ENCODE results near the gene DUSP12.
"Not testable (repeated sequence)": the region's sequence is repeated elsewhere in the genome, so short reads cannot be mapped to it uniquely, and the experiment has no call there.

Gene DUSP12, protein sequence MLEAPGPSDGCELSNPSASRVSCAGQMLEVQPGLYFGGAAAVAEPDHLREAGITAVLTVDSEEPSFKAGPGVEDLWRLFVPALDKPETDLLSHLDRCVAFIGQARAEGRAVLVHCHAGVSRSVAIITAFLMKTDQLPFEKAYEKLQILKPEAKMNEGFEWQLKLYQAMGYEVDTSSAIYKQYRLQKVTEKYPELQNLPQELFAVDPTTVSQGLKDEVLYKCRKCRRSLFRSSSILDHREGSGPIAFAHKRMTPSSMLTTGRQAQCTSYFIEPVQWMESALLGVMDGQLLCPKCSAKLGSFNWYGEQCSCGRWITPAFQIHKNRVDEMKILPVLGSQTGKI

DNA sequence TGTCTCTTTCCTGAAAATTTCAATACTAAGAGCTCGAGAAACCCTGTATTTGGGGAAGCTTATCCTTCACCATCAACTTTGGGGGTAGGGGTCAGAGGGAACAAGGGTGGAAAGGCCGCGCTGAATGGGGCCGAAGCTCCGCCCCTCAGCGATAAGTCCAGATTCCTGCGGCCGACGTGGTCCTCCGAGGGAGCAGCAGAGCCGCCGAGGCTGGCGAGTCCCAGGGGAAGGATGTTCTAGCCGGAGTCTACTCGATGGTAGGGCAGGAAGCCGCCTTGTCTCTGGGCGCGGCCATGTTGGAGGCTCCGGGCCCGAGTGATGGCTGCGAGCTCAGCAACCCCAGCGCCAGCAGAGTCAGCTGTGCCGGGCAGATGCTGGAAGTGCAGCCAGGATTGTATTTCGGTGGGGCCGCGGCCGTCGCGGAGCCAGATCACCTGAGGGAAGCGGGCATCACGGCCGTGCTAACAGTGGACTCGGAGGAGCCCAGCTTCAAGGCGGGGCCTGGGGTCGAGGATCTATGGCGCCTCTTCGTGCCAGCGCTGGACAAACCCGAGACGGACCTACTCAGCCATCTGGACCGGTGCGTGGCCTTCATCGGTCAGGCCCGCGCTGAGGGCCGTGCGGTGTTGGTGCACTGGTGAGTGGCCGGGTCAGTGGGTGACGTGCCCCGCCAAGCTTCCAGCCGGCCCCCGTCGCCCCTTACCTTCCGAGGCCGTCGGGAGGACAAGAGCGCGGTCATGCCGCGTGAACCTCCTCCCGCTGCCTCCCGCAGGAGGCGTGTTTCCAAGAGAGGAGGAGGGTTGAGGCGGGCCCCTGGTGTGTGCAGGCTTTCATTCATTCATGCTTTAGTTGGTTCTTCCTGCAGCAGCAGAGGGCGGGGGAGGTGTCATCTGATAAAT lies at the start of gene DUSP12:
Gene DUSP12, plus strand, starts transcription at position 278 of the 899 bp plus-strand sequence. Its CDS starts 16 bp downstream, at position 294.
- DNase-seq (ENCODE audit: low read depth in 2 of 2) = peak; percentile 69 to 78

DNA sequence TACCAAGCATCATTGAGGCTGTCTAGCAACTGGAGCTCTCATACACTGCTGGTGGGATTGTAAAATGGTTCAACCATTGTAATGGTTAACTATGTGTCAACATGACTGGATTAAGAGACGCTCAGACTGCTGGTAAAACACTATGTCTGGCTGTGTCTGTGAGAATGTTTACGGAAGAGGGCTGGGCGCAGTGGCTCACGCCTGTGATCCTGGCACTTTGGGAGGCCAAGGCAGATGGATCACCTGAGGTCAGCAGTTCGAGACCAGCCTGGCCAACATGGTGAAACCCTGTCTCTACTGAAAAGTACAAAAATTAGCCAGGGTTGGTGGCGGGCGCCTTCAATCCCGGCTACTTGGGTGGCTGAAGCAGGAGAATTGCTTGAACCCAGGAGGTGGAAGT lies 47.3 kb upstream of the DUSP12 start:
- no peak for DNase-seq (ENCODE audit: low read depth in 2 of 2)

DNA sequence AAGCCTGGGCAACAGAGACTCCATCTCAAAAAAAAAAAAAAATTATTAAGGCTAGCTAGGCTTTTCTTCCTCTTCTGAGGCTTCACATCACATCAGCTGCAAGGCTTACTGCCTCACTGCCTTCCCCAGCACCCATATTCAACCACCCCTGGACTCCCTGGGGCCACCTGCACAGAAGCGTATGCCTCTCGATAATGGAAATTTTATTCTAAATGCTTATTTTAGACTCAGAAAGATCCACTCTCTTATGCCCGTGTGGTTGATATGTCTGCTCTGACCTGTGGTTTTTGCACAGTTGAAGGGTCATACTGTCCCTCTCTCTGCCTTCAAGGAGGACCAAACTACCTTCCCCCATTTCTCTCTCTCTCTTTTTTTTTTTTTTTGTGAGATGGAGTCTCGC lies 44.0 kb upstream of the DUSP12 start:
- DNase-seq (ENCODE audit: low read depth in 2 of 2) = no peak

DNA sequence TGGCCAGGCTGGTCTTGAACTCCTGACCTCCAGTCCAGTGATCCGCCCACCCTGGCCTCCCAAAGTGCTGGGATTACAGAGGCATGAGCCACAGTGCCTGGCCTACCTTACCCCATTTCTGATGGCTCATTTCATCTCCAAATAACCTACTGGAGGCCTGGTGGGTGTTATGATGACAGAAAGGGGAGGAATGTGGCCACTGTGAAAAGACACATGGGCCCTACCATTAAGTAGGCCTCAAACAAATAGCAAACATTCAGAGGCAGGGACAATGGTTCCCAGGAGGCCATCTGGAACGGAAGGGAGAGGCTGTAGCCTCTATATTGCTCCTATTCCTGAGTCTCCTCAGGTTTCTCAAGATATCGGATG lies 43.5 kb upstream of the DUSP12 start:
- DNase-seq (ENCODE audit: low read depth in 2 of 2) = no peak

DNA sequence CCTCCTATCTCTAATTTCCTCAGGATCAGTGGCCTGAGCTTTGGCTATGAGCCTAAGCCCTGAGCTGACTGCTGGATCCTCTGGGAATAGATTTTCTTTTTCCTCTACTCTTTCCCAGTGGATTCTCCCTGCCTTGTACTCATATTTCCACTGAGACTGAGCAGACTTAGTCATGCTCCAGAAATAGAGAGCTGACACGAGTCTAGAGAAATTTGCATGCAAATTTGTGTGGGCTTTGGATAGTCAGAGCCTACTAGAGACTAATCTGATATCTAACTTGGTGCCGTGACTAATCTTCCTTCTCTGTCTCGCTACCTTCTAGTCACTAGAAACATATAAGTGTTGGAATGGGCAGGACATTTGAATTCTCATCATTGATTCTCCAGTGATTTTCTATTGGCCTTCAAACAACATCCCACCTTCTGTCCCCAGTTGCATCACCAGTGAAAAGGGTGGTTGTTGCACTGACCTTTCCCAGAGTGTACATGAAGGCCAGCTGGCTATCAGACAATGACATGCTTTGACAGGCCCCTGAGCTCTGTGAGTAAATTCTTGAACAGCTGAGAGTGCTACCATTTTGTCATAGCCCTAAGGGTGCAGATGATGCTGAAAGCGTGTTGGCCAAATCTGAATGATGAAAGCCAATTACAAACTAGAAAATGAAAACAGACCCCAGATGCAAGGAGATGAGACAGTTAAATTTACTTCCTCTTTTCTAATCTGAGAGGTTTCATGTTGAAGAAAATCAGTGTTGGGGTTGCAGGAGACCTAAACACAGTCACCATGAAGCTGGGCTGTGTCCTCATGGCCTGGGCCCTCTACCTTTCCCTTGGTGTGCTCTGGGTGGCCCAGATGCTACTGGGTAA lies 42.9 kb upstream of the DUSP12 start, which contains the start of gene FCRLA:
Gene FCRLA, plus strand, starts transcription at position 748 of the 866 bp plus-strand sequence. Its CDS starts 36 bp downstream, at position 784.
- no peak for DNase-seq (ENCODE audit: low read depth in 2 of 2)

DNA sequence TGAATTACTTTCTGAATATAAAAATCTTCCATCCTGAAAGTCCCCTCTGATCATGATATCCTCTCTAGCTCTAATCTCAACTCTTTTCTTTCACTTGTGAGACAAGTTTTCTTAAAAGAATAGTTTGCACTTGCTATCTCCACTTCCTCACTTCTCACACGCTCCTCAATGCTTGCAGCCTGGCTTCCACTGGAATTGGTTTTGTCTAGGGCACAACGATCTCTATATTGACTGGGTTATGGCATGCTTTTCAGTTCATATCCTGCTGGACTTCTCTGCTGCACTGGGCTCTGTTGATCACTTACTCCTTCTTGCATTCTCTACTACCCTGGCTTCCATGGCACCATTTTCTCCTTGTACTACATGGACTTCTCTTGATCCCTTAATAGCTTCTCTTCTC lies 42.1 kb upstream of the DUSP12 start:
- no peak for DNase-seq (ENCODE audit: low read depth in 2 of 2)

DNA sequence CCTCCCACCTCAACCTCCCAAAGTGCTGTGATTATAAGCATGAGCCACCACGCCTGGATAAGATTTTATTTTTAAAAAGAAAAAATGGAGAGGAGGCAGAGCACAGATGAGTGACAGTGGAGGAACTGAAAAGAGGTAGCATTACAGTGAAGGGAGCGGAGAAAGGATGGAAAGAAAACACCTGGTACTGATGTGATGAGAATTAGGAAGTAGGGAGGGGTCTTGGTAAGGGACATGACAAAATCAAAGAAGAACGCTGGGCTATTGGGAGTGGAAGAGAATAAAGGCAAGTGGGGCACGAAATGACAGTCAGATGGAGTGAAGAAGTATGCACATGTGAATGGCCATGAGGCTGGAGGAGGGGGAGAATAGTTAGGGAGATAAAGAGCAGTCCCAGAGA lies 40.2 kb upstream of the DUSP12 start:
- no peak for DNase-seq (ENCODE audit: low read depth in 2 of 2)

DNA sequence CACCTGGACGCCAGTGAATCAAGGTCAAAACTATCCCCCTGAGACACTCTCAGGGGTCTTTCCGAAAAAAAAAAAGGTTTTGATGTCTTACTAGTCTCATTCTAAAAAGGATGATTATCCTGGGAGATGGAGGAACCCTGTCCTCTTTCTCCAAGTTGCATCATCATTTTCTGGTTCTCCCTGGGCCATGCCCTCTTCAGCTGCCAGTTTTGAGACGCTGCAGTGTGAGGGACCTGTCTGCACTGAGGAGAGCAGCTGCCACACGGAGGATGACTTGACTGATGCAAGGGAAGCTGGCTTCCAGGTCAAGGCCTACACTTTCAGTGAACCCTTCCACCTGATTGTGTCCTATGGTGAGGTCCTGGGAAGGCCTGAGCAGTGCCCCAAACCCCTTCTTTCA lies 39.0 kb upstream of the DUSP12 start:
- DNase-seq (ENCODE audit: low read depth in 2 of 2) = no peak

DNA sequence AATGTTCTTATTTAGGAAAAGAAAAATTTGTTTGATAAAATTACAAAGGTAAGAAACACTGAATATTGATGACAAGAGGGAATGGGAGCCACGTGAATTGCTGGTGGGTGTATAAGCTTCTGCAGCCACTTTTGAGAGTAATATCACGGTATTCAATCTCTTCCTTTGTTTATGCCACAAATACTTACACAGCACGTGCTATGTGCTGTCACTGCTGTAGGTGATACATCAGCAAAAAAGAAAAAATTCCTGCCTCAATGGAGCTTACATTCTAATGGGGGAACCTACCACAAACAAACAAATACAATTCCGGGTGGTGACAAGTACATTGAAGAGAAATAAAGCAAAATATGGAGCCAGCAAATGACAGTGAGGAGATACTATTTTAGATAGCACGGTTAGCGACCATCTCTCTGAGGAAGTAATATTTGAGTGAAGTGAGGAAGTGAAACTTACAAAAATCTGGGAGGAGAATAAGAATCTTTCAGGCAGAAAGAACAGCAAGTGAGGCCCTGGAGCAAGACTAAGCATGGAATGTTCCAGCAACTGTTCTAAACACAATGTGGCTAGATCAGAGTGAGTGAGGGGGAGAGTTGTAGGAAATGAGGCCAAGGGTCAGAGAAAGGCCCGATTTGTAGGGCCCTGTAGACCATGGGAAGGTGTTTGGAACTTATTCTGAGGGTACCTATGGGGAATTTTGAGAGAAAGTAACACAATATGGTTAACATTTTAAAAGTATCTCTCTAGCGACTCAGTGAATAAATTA lies 30.8 kb upstream of the DUSP12 start:
- DNase-seq (ENCODE audit: low read depth in 2 of 2) = no peak

DNA sequence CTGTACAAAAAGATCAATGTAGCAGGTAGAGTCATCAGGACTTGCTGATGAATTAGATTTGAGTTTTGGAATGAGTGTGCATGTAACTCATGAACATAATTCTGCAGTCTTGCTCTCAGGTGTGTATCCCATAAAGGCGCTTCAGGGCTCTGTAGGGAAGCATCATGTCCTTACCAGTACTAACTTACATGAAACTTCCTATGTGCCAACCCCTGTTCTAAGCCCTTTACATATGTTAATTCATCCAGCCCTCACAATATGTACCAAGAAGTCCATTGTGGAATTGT lies 30.3 kb upstream of the DUSP12 start:
- no peak for DNase-seq (ENCODE audit: low read depth in 2 of 2)

DNA sequence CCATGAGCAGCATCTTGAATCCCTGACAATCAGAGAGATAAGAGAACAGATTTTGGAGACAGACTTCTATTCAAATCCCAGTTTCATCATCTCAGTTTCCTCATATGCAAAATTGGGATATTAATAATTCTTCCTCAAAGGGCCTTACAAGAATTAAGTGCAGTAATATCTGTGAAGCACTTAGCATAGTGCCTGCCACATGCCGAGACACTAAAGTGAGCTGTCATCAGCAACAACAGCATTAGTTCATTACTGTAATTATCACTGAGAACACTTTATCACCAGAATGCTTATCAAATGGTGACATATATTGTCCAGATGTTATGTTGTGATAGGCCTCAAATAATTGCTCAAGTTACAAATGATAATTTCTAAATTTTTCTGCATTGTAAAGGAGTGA lies 29.2 kb upstream of the DUSP12 start:
- DNase-seq (ENCODE audit: low read depth in 2 of 2) = no peak

DNA sequence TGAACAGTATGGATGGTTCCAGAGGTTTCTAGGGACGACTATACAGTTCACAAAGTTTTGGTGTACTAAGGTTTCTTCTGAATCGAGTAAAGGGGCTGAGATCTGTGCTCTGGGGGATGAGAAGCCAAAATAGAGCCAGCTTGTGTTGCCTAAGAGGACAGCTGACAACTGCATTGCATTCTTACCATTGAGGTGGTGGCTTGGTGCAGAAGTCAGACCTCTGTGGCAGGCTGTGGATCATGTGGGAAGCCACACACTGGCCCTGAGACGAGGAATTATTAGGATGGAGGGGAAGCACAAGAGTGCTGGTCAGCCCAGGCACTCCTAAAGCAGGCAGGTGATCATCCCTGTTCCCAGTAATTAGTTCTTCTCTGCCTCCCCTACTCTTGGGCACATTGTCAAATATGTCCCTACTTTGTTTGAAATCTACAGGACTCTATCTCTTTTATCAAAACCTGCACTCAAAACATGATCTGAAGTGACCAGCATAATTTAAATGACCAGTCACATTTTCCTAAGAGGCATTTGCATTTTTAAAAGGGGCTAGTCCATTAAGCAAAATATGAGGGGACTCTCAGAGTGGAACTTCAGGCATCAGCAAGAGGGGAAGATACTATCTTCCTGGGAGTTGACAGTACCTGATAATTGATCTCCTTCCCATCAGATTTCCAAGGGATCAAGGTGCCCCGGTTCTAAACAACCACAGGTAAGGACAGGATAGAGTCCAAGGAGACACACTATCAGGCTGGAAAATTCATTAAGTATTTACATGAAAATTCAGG lies 28.4 kb upstream of the DUSP12 start, which contains the start of gene FCRLB:
Gene FCRLB, plus strand, starts transcription at position 589 of the 782 bp plus-strand sequence. CDS start 1,129 bp downstream, outside the sequence.
- no peak for DNase-seq (ENCODE audit: low read depth in 2 of 2)

DNA sequence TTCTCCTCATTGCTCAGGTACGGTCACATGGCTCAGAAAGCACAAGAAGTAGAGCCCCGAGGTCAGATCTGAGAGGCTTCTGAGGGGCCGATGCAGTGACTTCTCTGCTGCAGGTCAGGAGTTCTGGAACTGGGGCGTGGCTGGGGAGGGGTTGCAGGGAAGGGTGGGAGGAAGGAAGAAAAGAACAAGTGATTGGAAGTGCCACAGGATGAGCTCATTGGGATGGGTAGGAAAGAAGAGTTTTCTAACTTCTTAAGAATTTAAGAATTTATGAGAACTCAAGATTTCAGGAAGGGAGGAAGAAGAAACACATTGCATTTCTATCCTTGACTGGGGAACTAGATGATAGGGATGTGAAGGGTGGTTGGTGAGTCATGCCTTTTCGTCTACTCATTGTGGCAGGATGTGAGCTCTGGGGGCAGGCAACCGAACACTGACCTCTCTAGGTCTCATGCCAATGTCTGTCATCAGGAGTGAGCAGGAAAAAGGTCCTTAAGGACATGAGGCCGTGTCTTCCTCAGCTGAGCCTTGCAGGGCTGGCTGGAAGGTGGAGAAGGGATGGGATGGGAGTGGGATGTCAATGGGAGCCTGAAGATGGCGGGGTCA lies 27.7 kb upstream of the DUSP12 start:
- DNase-seq (ENCODE audit: low read depth in 2 of 2) = no peak

DNA sequence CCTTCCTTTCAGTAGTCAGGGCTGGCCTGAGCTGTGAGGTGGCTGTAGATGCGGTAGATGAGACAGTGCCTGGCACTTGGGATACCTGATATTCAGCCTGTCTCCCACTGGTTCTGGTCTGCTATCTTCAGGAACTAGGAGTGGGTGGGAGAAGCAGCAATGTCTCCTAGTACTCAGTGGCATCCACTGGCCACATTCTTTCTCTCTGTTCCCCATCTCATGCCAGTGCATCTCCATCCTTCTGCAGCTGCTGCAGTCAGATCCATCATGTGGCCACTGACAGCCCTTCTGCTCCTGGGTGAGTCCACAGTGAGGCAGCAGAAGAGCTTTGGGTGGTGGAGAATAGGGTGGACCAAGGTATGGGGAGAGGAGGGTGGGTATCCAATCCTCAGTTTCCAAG lies 27.2 kb upstream of the DUSP12 start:
- no peak for DNase-seq (ENCODE audit: low read depth in 2 of 2)

DNA sequence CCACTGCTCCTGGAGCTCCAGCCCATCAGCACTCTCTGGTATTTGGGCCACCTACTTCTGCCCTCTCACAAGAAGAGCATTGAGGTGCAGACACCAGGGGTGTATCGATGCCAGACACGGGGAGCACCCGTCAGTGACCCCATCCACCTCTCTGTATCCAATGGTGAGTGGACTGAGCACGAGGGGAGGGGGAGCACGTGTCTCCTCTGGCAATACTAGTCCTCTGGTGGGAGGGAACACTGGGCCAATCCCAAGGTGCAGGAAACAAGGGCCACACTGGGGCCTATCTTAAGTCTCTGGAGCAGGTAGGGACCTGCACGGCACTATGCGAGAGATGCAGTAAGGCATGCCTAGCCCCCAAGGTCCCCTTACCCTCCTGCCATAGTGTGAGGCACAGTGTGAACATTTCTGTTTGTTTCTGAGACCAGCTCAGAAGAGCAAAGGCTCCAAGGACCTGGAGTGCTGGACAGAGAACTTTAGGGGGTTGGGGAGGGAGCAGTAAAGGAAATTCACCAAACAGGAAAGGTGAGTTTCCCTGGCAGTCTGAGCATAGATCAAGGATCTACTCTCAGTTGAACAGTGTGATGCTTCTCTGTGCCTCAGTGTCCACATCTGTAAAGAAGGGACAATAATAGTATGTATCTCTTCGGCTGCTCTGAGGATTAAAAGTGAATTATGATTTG lies 26.0 kb upstream of the DUSP12 start:
- no peak for DNase-seq (ENCODE audit: low read depth in 2 of 2)

DNA sequence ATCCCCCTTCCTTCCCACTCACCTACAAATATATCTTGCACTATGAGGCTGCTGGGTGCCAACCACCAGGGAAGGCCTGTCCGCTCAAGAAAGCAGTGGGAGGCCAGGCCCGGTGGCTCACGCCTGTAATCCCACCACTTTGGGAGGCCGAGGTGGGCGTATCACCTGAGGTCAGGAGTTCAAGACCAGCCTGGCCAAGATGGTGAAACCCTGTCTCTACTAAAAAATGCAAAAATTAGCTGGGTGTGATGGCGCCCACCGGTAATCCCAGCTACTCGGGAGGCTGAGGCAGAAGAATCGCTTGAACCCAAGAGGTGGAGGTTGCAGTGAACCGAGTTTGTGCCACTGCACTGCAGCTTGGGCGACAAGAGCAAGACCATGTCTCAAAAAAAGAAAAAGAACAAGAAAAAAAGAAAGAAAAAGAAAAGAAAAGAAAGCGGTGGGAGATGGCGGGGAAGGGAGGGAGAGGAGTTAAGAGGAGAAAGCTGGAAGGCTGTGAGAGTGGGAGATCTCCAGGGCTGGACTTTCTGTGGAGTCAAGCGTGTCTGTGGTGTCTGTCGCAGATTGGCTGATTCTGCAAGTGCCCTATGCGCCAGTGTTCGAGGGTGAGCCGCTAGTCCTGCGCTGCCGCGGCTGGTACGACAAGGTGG lies 24.2 kb upstream of the DUSP12 start:
- not testable (repeated sequence) for DNase-seq (ENCODE audit: low read depth in 2 of 2)

DNA sequence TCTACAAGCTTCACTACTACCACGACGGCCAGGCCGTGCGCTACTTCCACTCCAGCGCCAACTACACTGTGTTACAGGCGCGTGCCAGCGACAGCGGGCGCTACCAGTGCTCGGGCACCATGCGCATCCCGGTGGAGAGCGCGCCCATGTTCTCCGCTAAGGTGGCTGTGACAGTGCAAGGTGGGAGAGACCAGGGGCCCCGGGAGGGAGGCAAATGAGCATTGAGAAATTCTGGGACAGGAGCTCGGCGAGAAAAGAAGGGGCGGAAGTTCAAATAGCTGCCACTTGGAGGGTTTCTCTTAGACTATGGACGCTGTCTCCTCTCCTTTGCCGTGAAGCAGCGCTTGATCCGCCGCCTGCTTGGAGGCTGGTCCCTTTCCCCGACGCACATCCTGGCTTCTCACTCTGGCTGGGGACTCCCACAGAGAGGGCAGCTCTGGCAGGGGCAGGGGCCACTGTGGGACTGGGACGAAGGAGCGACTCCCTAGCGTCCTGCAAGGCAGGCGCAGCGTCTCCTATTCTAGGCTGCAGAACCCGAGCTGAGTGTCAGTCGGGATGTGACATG lies 23.6 kb upstream of the DUSP12 start:
- peak in 1 of 2 donors; percentile 17 for DNase-seq (ENCODE audit: low read depth in 2 of 2)

DNA sequence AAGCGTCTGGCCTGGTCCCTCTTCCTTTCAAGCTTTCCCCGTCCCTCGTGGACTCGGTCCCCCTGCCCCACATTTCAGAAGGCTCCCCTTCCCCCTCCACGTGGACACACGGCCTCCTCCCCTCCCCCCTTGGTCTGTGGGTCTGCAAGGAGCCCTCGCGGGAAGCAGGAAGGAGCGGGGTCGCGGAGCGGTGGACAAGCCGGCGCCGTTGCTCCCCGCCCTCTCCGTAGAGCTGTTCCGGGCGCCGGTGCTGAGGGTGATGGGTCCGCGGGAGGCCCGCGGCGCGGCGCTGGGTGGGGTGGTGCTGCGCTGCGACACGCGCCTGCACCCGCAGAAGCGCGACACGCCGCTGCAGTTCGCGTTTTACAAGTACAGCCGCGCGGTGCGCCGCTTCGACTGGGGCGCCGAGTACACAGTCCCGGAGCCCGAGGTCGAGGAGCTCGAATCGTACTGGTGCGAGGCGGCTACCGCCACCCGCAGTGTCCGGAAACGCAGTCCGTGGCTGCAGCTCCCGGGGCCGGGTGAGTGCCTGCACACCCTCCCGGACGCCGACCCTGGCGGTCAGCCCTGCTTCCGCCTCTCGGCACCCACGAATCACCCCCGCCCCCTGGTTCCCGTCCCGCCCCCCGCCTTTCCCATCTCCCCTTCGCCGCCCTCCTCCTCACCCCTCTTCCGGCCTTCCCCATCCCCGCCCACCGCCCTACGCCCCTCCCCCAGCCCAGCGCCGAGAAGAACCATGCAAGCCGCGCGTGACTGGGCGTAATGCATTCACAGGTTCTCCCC lies 22.9 kb upstream of the DUSP12 start:
- peak in 1 of 2 donors; percentile 58 for DNase-seq (ENCODE audit: low read depth in 2 of 2)
